NCI-H226 (cell line): ENCODE measurements around the gene TNS1.
A peak's percentile ranks its signal among the peaks of the same experiment; 100 is the strongest.

Source experiments
- DNase-seq: peaks from one replicate; pipeline ENCODE4 v3.0.0-alpha.2; 2015

TNS1 gene

DNA sequence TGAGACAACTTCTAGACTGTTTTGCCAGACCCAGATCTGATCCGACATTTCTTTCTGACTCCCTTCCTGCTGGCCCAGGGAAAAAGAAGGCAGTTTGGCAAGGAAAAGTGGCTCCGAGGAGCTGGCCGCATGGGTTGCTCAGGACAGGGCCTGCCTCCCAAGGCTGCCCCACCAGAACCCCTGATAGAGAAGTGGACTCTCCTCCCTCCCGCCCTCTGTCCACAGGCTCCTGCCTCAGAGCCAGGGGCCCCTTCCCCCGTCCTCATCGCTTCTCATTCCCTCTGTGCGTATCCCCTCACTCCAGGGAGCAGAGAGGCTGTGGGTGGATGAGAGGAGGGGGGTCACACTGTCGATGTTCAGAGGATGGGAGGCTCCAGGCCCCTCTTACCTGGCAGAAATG, 110.2 kb downstream of the TNS1 start:
- DNase-seq, result no peak

DNA sequence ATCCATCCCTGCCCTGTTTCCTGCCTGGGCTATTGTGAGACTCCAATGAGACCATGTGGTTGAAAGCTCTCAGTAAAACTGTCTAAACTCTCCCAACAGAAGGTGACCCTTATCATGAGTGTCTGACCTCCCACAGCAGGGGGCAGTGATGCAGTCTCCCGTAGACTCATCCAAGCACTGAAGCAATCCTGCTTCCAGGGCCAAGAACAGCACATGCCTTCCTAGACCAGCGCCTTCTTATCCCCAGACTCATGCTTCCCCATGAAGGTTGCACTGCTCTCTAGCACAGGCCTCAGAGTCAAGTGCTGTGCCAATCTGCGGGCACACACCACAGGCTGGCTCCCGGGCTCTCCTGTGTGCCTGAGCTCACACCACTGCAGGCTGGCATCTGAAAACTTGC, 112.3 kb downstream of the TNS1 start:
- peak; percentile 26 for DNase-seq

DNA sequence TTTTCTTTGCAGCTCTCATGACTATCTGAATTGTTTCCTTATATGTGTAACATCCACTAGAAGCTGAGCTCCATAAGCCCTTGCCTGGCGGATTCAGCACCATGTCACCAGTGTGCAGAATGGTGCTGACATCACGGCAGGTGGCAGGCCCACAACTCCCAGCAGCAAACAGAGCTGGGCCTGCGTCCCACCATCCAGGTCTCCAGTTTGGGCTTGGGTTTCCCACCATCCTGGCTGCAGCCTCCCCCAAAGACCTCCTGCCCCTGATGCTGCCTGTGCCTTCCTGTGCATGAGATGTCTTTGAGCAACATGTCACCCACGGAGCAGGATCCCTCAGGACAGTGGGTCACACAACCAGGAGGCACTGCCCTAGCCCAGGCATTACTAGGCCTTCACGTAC, 113.1 kb downstream of the TNS1 start:
- no peak for DNase-seq

DNA sequence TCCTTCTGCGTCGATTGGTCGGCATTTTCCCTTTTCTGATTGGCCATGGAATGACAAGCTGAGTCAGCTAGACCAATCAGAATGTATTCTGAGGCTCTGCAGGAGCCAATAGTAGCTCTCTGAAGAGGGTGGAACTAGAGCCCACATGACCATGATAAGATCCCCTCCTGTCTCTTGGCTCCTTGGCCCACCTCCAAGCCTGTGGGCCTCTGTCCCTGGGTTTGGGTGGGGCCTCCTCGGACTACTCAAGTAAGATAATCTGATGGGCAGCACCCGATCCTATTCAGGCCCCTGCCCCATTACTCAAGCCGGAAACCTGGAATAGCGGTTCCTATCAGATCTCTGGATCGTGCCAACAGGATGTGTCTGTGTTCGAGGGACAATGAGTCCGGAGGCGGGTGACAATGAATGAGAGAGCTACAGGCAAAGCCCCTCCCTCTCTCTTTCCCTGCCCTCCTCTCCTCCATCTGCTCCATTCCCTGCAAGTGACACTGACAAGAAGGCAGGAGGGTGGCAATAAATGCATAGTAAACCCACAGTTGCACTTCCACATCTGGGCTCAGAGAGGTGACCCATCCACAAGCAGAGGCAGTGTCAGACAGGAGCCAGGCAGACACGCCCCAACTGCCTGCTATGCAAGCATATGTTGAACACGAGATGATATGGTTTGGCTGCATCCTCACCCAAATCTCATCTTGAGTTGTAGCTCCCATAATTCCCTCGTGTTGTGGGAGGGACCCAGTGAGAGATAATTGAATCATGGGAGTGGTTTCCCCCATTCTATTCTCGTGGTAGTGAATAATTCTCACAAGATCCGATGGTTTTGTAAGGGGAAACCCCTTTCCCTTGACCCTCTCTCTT, 114.7 kb downstream of the TNS1 start:
- DNase-seq, result no peak

DNA sequence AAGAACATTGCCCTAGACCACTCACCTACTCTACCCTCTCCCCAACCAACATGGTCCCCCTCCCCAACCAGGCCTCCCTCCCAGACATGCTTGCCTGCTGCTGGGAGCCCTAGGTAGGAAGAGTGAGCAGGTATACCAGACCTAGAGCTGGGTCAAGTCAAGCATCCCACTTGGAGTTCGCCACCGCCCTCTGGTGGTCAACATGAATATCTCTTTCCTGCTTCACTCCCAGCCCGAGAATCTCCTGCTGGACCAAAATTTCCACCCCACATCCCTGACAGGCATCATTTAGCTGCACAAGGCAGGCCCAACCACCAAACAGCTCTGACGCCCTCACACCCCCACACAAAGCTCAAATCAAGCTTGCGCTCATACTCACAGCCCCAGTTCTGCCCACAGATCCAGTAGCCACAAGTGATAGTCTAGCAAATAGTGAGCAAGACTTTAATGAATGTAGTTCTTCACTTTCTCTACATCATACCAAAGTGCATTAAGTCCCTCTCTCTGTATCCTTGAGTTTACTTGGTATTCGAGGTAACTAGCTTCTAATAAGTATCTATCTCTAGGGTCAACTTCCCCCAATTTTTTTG, 116.0 kb downstream of the TNS1 start:
- peak; percentile 11 for DNase-seq

DNA sequence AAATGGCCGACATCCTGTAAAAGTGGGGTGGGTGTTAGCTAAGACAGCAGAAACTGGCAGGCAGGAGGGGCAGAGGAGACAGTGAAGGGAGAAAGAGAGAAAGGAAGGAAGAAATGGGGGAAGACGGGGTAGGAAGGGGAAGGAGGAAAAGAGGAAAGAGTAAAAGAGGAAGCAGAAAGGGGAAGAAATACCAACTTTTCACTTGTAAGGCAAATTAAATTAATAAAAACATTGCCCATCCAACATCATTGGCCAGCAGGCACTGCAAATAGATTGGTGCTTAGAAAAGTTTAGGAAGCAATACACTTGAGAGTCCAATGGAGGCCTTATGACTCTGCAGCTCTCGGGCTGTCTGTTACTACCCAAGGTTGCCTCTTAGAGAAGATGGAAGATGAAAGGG, 116.7 kb downstream of the TNS1 start:
- no peak for DNase-seq

DNA sequence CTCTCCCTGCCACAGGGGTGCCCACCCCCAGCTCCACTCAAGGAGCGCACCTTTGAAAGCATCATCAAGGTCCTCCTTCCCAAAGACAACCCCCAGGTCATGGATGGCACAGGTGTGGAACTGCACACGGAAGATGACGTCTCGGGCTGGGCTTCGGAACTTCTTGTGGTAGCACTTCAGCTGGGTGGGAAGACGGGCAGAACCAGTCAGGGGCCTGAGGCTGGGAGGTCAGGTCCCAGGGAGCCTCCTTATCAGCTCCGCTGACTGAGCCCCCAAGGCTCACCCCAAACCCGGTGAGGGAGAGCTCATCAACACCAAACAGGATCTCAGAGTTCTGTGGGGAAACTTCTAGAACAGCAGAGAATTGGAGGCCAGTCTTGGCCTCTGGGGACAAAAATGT, 117.8 kb downstream of the TNS1 start:
- no peak for DNase-seq

DNA sequence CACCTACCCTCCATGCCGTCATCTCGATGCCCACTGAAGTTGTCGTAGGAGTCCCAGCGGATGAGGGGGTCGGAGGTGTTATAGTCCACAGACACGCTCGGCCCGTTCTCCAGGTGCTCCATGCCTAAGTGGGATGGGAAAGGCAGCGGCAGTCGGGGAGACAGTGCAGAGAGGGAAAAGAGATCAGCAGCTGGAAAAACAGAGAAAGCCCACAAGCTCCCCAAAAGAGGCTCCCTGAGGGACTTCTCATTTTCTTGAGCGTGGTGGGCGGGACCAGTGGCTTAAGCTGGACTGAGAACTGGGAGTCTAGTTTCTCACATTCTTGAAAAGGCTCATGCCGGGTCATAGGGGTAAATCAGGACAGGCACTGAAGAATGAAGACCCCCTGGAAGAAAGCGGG, 121.9 kb downstream of the TNS1 start:
- DNase-seq, result no peak

DNA sequence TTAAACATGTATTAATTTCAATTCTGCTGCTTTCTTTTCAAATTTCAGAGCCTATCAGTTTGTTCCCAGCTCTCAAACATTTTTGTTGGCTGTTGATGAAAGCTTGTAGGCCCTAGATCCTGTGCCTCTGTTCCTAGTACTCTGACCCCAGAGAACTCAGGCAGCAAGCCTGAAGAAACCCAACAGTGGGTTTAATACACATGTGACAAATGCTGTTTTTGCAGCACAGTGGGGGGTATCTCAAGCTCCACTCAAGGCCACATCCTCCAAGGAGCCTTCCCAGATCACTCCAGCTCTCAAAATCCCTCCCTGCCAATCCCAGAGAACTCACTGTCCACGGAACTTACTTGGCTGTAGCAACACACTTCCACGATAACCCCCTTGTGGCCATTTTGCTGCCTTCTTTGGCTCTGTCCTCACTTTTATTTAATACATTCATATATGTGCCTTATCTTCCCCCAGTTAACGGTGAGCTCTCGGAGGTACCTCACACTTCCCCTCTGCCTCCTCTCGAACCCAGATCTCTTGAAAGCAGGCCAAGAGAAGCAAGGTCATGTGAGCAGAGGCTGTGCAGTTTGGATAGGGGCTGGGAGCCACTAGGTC, 122.4 kb downstream of the TNS1 start:
- no peak for DNase-seq

DNA sequence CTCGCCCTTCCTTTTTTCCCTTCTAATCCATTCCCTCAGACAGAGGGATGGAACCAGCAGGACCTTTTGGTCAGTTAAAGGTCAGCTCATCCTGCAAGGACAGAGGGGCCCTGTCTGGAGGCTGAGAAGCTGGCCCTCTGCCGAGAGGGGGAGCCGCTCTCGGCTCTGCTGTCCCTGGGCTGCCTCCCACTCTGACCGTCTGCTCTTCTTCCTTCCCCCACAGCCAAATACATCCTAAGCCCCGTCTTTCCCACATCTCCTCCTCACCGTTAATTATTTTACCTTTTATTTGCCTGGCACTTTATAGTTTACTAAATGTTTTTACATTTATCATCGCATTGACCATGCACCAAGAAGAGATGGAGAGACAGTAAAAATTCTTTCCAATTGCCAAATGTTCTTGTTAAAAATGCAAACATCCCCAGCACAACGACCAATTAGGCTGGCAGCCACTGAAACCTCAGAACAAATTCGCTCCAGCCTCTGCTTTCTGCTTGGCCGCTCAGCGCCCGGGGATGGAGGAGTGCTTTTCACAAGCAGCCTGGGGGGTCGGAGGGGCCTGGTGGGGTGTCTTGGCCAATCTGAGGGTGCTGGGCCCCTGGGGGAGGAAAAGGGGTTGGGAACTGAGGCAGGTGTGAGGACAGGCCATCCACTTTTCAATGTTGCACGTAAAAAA, 123.7 kb downstream of the TNS1 start:
- no peak for DNase-seq

DNA sequence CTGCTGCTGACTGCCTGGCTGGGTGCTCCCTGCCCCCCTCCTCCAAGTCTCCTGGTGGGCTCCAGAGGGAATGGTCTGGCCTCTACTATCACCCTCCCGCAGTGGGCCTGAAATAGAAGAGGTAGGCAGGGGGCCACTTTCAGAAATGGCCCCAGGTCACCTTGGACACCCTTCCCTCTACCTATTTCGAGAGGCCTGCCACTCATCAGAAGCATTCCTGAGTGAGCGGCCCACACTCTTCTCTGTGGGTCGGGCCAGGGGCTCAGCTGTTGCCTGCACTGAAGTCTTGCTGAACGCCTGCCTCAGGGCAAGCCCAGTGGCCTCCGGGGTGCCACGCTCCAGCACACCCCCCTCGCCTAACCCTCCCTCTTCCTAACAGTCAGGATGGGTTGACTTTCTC, 124.9 kb downstream of the TNS1 start:
- DNase-seq, result no peak

DNA sequence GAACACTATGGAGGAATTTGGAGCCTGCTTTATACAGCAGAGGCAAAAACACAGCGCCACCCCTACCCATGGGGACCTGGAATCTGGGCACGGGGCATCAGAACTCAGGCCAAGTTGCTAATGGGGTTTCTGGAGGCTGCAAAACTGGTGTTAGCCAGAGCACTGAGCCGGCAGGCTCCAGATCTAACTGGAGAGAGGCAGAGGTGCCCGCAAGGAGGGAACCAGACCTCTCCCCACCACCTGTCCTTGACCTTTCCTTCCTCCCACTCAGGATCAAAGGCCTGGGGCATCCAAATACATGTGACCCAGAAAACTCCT, 126.6 kb downstream of the TNS1 start:
- DNase-seq, result no peak

DNA sequence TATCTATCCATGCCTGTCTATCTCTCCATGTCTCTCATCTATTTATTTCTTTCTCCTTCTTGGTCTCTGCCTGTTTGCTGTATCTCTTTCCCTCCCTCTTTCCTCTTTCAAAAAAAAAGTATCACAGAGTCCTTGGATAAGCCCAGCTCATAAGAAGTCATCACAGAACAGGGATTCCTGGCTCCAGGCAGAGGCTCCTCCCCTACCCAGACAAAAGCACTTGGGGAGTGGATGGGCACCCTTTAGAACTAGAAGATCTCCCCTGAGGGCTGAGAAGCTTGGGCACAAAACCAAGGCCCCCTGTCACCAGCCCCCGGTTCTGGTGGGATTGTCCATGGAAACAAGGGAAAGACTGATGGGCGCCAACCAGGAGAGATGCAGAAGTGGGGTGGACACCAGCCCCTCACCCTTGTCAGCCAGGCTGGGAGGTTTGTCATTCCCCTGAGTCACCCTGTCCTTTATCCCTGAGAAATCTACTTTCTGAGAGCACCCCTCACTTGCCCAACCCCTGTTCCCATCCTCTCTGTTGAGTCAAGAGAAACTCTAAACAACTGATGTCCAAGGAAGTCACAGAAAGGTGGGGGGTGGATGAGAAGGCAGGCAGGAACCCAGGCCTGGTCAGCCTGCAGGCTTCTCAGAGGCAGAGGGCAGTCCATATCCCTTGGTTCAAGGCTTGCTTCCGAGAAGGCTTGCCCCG, 127.1 kb downstream of the TNS1 start:
- no peak for DNase-seq

DNA sequence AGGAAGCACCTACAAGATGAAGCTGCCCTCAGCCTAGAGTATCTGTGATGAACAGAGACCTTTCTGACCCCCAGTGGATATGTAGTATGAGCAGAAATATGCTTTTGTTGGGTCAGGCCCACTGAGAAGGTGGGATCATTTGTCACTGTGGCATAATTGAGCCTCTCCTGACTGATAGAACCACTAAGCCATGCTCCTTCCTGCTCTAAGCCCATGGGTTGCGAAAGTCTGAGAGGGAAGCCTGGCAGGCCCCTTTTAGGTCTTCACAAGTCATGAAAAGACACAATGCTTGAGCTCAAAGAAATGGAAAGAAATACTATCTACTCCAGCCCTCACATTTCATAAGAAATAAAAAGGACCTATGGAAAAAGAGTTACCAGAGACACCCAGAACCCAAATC, 127.7 kb downstream of the TNS1 start:
- no peak for DNase-seq

DNA sequence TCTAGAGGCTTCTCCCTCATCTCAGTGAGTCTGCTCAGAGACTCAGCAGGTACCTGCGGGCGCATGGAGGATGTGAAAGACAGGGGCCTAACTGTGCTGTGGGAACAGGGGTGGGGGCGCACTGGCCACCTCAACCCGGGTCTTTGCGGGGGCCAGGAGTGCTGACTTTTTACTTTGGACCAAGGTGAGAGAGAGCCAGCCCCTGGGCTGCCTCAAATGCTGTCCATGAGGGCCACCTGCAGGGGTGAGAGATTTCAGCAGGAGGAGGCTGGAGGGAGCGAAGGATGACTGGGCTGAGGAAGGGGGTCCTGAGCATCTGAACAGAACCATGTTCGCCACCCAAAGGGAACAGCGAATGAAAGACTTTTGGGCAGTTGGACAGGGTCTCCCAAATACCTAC, 129.4 kb downstream of the TNS1 start:
- DNase-seq, result no peak

DNA sequence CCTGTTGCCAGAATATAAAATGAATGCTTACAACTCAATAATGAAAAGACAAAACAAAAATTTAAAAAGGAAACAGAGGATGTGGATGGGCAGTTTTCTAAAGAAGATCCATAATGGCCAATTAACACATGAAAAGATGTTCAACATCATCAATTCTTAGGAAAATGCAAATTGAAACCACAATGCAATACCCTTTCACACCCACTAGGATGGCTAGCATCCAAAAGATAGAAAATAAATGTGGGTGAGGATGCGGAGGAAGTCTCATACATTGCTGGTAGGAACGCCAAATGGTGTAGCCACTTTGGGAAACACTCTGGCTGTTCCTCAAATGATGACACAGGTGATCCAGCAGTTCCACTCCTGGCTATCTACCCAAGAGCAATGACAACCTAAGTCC, 130.5 kb downstream of the TNS1 start:
- DNase-seq, result no peak

DNA sequence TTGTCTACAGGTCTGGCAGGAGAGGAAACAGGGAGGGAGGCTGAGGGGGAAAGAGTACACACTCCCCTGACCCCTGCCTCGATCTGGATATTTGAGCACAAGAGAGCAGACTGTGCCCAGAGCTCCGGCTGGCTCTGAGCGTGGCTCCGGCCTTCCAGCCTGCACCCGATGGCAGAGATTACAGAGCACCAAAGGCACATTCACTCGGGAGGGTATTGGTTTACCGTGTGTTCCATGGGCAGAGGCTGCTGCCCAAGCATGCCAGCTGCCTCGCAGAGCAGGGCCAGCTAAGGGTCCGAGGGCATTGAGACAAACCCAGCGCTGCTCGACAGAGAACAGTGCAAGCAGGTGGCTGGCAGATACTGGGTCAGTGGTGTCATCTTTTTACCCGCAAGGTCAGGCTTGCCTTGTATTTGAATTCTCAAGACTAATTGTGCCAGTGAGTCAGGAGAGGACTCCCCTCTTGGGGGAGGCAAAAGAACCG, 132.2 kb downstream of the TNS1 start:
- no peak for DNase-seq

DNA sequence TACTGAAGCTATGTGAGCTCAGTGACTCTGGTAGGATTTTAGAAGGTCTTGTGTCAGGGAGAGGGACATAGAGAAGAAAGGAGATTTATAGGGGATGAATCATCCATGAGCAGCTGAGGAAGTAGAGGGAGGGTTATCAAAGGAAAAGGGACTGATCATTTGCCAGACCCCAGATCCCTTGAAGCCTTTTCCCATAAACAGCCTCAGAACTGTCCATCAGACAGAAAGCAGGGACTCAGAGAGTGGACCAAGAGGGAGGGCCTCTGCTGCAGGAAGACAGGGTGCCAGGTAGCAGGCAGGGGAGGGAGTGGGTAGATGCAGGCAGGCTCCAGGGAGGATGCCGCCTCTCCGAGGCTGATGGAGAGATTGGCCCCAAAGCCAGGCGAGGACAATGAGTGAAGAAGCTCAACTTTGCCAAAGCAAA, 133.9 kb downstream of the TNS1 start:
- DNase-seq, result no peak

DNA sequence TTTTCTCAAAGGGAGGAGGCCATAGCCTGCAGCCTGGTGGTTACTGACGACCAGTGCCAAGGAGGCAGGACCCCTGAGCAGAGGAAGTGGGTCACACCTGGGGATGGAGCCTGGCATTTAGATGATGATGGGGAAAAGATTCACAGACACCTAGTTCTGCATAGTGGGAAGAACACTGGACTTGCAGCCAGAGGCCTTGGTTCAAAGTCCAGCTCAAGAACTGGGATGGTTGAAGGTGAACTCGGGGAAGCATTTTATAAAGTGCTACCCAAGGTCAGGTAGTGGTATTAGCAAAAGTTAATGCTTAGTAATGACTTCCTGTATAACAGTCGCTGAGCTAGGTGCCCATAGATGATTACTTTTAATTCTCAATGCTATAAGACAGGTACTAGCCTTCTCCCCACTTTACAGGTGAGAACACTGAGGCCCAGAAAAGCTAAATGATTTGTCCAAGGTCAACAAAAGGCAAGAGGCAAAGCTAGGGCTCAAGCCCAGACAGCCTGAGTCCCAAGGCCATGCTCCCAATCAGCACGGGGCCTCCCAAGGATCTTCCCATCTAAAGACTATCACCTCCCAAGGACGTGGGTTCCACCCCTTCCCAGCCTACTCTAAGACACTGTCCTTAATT, 134.4 kb downstream of the TNS1 start:
- no peak for DNase-seq

DNA sequence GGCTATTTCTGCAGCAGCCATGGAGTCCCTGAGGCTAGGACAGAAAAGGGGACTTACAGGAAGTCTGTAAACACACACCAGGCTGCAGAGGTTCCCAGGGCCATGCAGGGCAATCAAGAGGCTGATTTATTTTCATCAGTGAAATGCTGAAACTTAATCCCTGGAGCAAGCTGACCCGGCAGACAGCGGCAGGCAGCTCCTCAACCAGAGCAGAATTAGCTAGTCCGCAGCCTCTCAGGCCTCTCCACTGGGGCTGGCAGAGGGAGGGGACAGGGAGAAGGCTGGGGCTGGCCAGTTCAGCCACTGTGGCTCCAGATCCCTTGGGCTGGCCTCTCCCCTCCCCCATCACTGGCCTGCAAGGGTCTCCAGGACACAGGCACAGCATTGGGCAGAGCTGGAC, 136.3 kb downstream of the TNS1 start:
- DNase-seq, result no peak

DNA sequence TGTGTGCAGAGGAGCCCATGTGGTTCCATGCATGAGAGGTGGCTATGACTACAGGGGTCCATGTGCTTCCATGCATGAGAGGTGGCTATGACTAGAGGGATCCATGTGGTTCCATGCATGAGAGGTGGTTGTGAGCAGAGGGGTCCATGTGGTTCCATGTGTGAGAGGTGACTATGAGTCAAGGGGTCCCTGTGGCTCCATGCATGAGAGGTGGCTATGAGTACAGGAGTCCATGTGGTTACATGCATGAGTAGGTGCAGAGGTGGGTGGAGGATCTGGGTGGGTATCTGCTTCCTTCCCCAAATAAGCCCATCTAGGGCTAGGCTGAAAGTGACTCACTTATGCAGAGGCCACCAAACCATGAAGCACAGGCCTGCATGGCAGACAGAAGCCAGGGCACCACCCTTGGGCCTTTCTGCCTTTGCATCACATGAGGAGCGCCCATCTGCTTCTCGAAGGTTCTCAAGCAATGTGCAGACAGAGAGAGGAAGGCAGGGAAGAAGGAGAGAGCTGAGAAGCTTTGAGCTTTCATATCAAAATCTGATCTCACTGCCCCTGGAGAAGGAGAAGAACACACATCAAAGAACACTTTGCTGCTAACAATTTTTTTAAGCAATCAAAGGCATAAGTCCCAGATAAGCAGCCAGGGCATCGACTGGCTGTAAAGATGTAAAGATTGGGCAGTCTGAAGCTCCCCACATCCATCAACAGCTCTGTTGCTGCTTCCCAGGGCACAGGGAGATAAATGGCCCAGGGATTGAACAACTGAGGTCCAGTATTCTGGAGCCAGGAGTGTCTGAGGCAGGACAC, 137.6 kb downstream of the TNS1 start:
- no peak for DNase-seq

DNA sequence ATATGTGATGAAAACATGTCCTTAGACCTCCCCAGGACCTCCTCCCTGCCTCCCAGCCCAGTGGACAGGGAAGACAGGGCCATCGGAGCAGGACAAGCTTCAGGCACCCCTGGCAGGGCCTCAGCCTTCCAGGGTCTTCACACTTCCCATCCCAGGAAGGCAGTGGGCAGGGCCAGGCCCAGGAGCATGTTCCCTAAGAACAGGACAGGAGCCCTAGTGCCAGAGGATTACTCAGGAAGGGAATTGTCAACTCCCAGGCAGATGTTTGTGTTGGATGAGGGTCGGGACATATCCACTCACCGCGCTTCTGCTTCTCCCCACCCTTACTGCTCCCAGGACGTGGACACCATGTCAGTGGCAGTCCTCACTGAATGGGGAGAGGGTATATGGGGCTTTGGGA, 138.9 kb downstream of the TNS1 start:
- no peak for DNase-seq
